ENCODE results near the gene PTPRG. TPM values are rescaled to one million over a fixed set of nuclear protein-coding genes. Genes with fewer than 3 reads are reported as not detected.

PTPRG gene
- total RNA-seq, 1 donor = 148 TPM

DNA sequence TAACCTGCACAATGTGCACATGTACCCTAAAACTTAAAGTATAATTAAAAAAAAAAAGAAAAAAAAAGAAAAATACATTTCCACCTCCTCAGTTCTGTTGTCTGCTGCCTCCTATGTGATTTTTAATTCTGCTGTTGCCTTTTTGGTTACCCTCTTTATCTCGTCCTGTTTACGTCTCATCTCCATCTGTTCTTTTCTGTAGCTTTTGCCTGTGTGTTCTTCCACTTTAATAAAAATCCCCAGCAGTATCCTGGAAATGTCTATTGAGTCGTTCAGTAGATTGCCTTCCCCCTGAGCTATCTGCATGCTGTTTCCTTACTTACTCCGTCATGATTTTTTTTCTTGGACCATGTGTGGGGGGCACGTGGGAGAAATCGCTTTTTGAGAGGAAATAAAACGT is 509.5 kb downstream of the PTPRG start:
- no peaks in the 10 kb centered on the region for H3K27me3 ChIP-seq (ENCODE audit: insufficient read depth, low read length)
- H3K27ac ChIP-seq (ENCODE audit: low read depth, low read length) = no peak overlapping the region
- H3K79me2 ChIP-seq (ENCODE audit: insufficient read depth, low read length) = no peaks in the 10 kb centered on the region
- H2AFZ ChIP-seq (ENCODE audit: low read length) = no peak overlapping the region
- H3K4me2 ChIP-seq (ENCODE audit: insufficient read depth, low read length) = no peak overlapping the region
- H4K20me1 ChIP-seq (ENCODE audit: insufficient read depth, low read length) = peaks cover 5% of the 10 kb centered on the region
- TF ChIP-seq, protein P1, sequence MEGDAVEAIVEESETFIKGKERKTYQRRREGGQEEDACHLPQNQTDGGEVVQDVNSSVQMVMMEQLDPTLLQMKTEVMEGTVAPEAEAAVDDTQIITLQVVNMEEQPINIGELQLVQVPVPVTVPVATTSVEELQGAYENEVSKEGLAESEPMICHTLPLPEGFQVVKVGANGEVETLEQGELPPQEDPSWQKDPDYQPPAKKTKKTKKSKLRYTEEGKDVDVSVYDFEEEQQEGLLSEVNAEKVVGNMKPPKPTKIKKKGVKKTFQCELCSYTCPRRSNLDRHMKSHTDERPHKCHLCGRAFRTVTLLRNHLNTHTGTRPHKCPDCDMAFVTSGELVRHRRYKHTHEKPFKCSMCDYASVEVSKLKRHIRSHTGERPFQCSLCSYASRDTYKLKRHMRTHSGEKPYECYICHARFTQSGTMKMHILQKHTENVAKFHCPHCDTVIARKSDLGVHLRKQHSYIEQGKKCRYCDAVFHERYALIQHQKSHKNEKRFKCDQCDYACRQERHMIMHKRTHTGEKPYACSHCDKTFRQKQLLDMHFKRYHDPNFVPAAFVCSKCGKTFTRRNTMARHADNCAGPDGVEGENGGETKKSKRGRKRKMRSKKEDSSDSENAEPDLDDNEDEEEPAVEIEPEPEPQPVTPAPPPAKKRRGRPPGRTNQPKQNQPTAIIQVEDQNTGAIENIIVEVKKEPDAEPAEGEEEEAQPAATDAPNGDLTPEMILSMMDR (IDR thresholded peaks at IDR 0.05; ENCODE audit: extremely low read depth, low read depth, low read length) = no peak
- no peaks in the 10 kb centered on the region for H3K4me1 ChIP-seq (ENCODE audit: insufficient read depth, low read length)
- no peak for DNase-seq (ENCODE audit: insufficient read length, low spot score, missing footprints)
- no peak overlapping the region for H3K4me3 ChIP-seq (ENCODE audit: insufficient read depth, low read length)
- H3K36me3 ChIP-seq (ENCODE audit: insufficient read depth, low read length) = no peaks in the 10 kb centered on the region
- H3K9me3 ChIP-seq (ENCODE audit: low read depth, low read length) = no peaks in the 10 kb centered on the region

DNA sequence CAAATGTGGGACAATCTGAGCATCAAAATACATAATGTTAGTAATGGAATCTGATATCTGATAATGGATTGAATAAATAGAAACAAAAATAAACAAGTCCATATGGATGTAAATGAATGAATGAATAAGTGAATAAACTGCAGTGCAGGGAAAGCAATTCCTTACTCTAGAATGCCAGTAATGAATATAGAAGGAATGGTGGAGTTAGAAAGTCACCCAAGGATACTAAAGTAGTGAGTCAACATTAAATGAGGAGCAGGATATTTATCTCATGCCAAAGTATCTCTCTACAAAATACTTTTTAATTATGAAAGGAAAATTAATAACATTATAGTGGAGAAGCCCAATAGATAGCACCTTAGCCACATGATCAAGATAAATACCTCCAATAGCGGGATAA is 511.7 kb downstream of the PTPRG start:
- Histone ChIP-seq H3K36me3 (ENCODE audit: insufficient read depth, low read length) (no peaks in the 10 kb centered on the region), H3K4me2 (ENCODE audit: insufficient read depth, low read length) (no peak overlapping the region), H2AFZ (ENCODE audit: low read length) (no peak overlapping the region), H3K79me2 (ENCODE audit: insufficient read depth, low read length) (no peaks in the 10 kb centered on the region), H3K27me3 (ENCODE audit: insufficient read depth, low read length) (no peaks in the 10 kb centered on the region), H3K27ac (ENCODE audit: low read depth, low read length) (no peak overlapping the region), H4K20me1 (ENCODE audit: insufficient read depth, low read length) (peaks cover 5% of the 10 kb centered on the region), H3K4me1 (ENCODE audit: insufficient read depth, low read length) (no peaks in the 10 kb centered on the region), H3K9me3 (ENCODE audit: low read depth, low read length) (no peaks in the 10 kb centered on the region), H3K4me3 (ENCODE audit: insufficient read depth, low read length) (no peak overlapping the region)
- TF ChIP-seq, protein P1 (IDR thresholded peaks at IDR 0.05; ENCODE audit: extremely low read depth, low read depth, low read length) = no peak
- DNase-seq (ENCODE audit: insufficient read length, low spot score, missing footprints) = peak; percentile 37

DNA sequence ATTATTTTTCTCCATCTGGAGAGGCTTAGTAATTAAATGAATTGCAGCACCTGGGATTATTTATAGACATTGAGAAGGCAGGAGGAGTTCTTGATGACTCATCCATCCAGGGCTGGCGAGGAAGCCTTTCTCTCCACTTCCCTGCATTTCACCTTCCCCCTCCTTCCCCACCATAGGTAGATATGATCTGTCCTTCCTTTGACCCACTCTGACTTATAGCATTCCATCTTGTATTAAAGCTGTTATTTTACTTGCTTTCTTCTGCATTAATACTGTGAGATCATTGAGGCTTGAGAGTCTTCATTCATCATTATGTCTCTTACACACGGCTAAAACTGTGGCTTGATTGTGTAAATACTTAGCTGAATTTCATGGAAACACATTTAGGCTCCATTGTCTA is 523.2 kb downstream of the PTPRG start:
- Histone ChIP-seq H3K4me2 (ENCODE audit: insufficient read depth, low read length) (no peak overlapping the region), H2AFZ (ENCODE audit: low read length) (no peak overlapping the region), H3K79me2 (ENCODE audit: insufficient read depth, low read length) (no peaks in the 10 kb centered on the region), H3K36me3 (ENCODE audit: insufficient read depth, low read length) (no peaks in the 10 kb centered on the region), H3K27ac (ENCODE audit: low read depth, low read length) (no peak overlapping the region), H3K4me1 (ENCODE audit: insufficient read depth, low read length) (no peaks in the 10 kb centered on the region), H3K4me3 (ENCODE audit: insufficient read depth, low read length) (no peak overlapping the region), H4K20me1 (ENCODE audit: insufficient read depth, low read length) (no peaks in the 10 kb centered on the region), H3K27me3 (ENCODE audit: insufficient read depth, low read length) (no peaks in the 10 kb centered on the region), H3K9me3 (ENCODE audit: low read depth, low read length) (no peaks in the 10 kb centered on the region)
- TF ChIP-seq, protein P1 (IDR thresholded peaks at IDR 0.05; ENCODE audit: extremely low read depth, low read depth, low read length) = no peak
- no peak for DNase-seq (ENCODE audit: insufficient read length, low spot score, missing footprints)

DNA sequence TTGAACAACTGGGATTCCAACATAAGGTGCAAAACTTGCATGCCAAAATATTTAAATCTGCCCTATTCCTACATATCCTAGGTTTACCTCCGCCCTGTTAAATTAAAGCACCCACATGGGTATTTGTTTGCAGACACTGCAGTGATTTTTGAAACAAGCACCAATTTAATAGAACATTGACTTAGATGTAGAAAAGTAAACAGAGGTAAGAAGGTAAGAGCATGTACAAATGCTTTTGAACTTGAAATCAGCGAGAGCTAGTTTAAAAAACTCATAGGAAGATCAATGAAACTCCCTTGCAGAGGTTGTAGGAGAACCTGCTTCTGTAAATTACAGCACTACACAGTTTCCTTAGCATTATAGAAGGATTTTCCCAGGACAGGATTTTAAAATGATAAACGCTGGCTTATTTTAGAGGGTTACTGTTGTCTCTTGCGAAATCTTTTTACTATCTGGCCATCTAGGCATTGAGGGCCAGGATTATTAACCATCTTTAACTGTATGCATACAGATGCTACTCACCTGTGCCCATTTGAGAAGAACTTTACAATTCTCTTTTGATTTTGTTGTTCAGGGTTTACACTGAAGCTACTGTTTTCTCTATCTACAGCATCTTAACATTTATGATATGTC is 527.2 kb downstream of the PTPRG start:
- H4K20me1 ChIP-seq (ENCODE audit: insufficient read depth, low read length) = no peaks in the 10 kb centered on the region
- no peaks in the 10 kb centered on the region for H3K4me1 ChIP-seq (ENCODE audit: insufficient read depth, low read length)
- no peak overlapping the region for H3K4me3 ChIP-seq (ENCODE audit: insufficient read depth, low read length)
- H2AFZ ChIP-seq (ENCODE audit: low read length) = no peak overlapping the region
- TF ChIP-seq, protein P1 (IDR thresholded peaks at IDR 0.05; ENCODE audit: extremely low read depth, low read depth, low read length) = no peak
- no peaks in the 10 kb centered on the region for H3K27me3 ChIP-seq (ENCODE audit: insufficient read depth, low read length)
- DNase-seq (ENCODE audit: insufficient read length, low spot score, missing footprints) = no peak
- no peak overlapping the region for H3K4me2 ChIP-seq (ENCODE audit: insufficient read depth, low read length)
- H3K9me3 ChIP-seq (ENCODE audit: low read depth, low read length) = no peaks in the 10 kb centered on the region
- H3K79me2 ChIP-seq (ENCODE audit: insufficient read depth, low read length) = no peaks in the 10 kb centered on the region
- no peak overlapping the region for H3K27ac ChIP-seq (ENCODE audit: low read depth, low read length)
- no peaks in the 10 kb centered on the region for H3K36me3 ChIP-seq (ENCODE audit: insufficient read depth, low read length)

Measured in osteoblast (primary cell).